Measurements from ENCODE around the gene OR7A17.

Gene OR7A17

DNA sequence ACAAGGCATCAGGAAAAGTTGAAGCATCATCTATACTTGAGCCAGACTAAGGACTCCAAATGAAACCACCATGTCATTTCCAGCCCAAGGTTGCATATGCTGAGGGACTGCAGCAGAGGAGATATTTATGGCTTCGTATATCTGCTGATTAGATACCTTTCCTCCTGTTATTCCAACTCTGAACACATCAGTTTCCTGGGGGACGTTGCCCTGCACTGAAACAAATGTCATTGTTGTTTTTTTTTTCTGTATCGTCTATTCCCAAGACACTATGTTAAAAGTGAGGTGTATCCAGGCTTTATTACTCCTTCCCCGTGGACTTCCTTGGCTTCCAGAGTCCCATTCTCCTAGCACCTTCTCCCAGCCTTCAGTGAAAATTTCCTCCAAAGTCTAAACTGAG lies at the start of gene OR7A17:
TSS of gene OR7A17 (minus strand) at position 101 of the 400 bp plus-strand sequence. CDS start 4,777 bp downstream, outside the sequence.
- TF ChIP-seq, protein P1, sequence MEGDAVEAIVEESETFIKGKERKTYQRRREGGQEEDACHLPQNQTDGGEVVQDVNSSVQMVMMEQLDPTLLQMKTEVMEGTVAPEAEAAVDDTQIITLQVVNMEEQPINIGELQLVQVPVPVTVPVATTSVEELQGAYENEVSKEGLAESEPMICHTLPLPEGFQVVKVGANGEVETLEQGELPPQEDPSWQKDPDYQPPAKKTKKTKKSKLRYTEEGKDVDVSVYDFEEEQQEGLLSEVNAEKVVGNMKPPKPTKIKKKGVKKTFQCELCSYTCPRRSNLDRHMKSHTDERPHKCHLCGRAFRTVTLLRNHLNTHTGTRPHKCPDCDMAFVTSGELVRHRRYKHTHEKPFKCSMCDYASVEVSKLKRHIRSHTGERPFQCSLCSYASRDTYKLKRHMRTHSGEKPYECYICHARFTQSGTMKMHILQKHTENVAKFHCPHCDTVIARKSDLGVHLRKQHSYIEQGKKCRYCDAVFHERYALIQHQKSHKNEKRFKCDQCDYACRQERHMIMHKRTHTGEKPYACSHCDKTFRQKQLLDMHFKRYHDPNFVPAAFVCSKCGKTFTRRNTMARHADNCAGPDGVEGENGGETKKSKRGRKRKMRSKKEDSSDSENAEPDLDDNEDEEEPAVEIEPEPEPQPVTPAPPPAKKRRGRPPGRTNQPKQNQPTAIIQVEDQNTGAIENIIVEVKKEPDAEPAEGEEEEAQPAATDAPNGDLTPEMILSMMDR (conservative IDR thresholded peaks at IDR 0.05; ENCODE audit: low read depth) = no peak
- ChIA-PET CTCF (no interaction called here), POLR2A (ENCODE audit: low non-redundant PET) (no interaction called here)

DNA sequence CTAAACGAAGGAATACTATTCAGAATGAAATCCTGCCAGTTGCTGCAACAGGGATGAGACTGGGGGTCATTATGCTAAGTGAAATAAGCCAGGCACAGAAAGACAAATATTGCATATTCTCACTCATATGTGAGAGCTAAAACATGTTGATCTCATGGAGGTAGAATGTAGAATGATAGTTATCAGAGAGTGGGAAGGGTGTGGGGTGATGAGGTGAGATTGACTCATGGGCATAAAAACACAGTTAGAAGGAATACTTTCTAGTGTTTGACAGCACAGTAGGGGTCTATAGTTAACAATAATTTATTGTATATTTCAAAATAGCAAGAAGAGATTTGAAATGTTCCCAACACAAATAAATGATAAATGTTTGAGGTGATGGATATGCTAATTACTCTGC lies 47.6 kb upstream of the OR7A17 start:
- CTCF ChIA-PET = no interaction called here
- TF ChIP-seq, protein P1 (conservative IDR thresholded peaks at IDR 0.05; ENCODE audit: low read depth) = no peak
- no peak for DNase-seq (ENCODE audit: low spot score)
- POLR2A ChIA-PET (ENCODE audit: low non-redundant PET) = no interaction called here
- no peak overlapping the region for H3K27ac ChIP-seq

More for the DNA sequence above, at the start of gene OR7A17:
- no peak for DNase-seq (ENCODE audit: low spot score)
- H3K27ac ChIP-seq = no peak within 1 kb of the TSS

DNA sequence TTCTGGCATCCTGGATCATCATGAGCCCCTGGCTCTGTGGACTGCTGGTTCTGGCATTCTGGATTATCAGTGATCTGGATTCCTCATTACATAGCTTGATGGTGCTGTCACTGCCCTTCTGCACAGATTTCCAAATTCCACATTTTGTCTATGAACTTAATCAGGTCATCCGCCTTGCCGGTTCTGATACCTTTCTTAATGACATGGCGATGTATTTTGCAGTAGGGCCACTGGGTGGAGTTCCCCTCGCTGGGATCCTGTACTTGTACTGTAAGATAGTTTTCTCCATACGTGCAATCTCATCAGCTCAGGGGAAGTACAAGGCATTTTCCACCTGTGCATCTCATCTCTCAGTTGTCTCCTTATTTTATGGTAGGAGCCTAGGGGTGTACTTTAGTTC lies 30.9 kb upstream of the OR7A17 start:
- CTCF ChIA-PET = interaction anchor here (1.0 kb wide), 1 partner anchor 25 kb away, joined by 5 read pairs; no protein-coding TSS in a partner anchor
- TF ChIP-seq, protein P1 (conservative IDR thresholded peaks at IDR 0.05; ENCODE audit: low read depth) = no peak

DNA sequence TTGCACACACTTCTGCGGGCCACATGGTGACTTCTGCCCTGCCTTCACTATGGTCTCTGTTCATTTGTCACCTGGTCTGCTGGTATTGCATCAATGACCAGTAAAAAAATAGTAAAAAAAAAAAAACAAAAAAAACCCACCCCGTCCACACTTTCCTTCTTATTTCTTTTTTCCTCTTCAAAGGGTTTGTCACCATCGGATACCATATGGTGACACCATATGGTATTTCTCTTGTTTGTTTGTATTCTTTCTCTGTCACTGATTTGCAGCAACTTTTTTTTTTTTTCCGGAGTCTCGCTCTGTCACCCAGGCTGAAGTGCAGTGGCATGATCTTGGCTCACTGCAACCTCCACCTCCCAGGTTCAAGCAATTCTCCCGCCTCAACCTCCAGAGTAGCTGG lies 29.2 kb upstream of the OR7A17 start:
- TF ChIP-seq, protein P1 (conservative IDR thresholded peaks at IDR 0.05; ENCODE audit: low read depth) = no peak
- ChIA-PET CTCF (interaction anchor here (0.6 kb wide), 1 partner anchor 291 kb away, joined by 5 read pairs; no protein-coding TSS in a partner anchor), POLR2A (ENCODE audit: low non-redundant PET) (no interaction called here)
- DNase-seq (ENCODE audit: low spot score) = no peak
- H3K27ac ChIP-seq = no peak overlapping the region

More for the DNA sequence above, 30.9 kb upstream of the OR7A17 start:
- POLR2A ChIA-PET (ENCODE audit: low non-redundant PET) = no interaction called here
- H3K27ac ChIP-seq = no peak overlapping the region
- peak; percentile 28 for DNase-seq (ENCODE audit: low spot score)

DNA sequence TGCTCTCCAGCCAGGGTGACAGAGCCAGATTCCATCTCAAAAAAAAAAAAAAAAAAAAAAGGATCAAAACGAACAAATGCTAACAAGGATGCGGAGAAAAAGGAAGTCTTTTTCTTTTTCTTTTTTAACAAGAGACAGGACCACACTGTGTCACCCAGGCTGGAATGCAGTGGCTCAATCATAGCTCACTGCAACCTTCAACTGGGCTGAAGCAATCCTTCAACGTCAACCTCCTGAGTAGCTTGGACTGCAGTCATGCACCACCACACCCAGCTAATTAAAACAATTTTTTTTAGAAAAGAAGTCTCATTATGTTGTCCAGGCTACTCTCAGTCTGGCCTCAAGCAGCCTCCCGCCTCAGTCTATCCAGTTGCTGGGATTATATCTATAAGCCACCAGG lies 20.8 kb upstream of the OR7A17 start:
- ChIA-PET POLR2A (ENCODE audit: low non-redundant PET) (no interaction called here), CTCF (interaction anchor here (0.6 to 0.7 kb wide), 2 partner anchors 72 to 176 kb away, joined by 3 to 4 read pairs; no protein-coding TSS in a partner anchor)
- DNase-seq (ENCODE audit: low spot score) = no peak
- no peak overlapping the region for H3K27ac ChIP-seq
- TF ChIP-seq, protein P1 (conservative IDR thresholded peaks at IDR 0.05; ENCODE audit: low read depth) = no peak

DNA sequence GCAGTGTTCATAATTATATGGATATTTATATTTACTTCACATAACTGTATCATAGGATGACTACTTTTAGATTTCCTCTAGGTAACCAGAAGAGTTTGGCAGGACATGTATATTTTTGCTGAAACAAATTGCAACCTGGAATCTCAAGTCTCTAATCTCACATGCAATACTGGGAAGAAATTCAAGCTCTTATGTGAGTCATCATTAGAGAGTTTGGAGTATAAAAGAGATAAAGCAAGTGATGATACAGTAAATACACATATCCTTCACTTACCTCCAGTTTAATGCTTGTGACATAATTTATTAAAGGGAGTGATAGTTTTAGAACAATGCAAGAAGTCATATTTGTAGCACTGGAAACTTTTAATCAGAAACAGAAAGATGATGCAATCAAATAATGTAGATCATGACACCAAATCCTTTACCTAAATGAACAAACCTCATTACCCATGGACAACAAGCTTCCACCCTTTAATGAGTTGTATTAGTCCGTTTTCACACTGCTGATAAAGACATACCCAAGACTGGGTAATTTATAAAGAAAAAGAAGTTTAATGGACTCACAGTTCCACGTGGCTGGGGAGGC lies 15.8 kb upstream of the OR7A17 start:
- CTCF ChIA-PET = interaction anchor here (0.6 kb wide), 1 partner anchor 27 kb away, joined by 3 read pairs; no protein-coding TSS in a partner anchor

More for the DNA sequence above, 15.8 kb upstream of the OR7A17 start:
- H3K27ac ChIP-seq = no peak overlapping the region
- DNase-seq (ENCODE audit: low spot score) = no peak
- TF ChIP-seq, protein P1 (conservative IDR thresholded peaks at IDR 0.05; ENCODE audit: low read depth) = no peak
- POLR2A ChIA-PET (ENCODE audit: low non-redundant PET) = no interaction called here
